ENCODE measurements around the gene CCDC88B.

DNA sequence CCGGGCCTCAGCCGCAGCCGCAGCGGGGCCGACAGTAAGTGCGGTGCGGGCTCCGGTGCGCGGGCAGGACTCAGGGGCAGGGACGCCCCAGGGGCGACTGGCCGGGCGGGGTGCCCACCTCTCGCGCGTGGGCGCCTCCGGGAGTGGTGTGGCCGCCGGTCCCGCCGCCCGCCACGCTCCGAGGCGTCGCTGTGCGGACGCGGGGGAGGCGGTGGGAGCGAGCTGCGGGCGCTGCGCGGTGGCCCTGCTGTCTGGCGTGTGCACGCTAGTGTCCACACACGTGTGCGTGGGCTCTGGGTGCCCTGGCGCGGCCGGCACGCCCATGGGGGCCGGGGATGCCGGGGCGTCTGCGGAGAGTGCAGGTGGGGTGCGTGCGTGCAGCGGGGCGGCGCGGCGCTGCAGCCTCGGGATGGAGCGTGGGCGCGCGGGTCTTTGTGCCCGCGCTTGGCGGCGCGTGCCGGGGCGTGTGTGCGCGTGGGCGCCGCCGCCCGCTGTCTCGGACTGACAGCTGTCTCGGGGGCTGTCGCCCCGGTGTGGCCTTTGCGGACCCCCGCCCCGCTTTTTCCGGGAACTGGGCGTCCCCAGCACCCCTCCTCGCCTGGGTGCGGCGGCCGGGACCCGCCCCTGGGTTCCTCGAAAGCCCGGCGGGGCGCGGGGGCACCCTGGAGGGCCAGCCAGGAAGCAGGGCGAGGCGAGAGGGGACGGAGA lies 48.1 kb upstream of the CCDC88B start:
- TF ChIP-seq, protein P1, sequence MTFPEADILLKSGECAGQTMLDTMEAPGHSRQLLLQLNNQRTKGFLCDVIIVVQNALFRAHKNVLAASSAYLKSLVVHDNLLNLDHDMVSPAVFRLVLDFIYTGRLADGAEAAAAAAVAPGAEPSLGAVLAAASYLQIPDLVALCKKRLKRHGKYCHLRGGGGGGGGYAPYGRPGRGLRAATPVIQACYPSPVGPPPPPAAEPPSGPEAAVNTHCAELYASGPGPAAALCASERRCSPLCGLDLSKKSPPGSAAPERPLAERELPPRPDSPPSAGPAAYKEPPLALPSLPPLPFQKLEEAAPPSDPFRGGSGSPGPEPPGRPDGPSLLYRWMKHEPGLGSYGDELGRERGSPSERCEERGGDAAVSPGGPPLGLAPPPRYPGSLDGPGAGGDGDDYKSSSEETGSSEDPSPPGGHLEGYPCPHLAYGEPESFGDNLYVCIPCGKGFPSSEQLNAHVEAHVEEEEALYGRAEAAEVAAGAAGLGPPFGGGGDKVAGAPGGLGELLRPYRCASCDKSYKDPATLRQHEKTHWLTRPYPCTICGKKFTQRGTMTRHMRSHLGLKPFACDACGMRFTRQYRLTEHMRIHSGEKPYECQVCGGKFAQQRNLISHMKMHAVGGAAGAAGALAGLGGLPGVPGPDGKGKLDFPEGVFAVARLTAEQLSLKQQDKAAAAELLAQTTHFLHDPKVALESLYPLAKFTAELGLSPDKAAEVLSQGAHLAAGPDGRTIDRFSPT (tag by site-specific recombination; IDR thresholded peaks at IDR 0.05): no peak
- TF ChIP-seq, protein P2, sequence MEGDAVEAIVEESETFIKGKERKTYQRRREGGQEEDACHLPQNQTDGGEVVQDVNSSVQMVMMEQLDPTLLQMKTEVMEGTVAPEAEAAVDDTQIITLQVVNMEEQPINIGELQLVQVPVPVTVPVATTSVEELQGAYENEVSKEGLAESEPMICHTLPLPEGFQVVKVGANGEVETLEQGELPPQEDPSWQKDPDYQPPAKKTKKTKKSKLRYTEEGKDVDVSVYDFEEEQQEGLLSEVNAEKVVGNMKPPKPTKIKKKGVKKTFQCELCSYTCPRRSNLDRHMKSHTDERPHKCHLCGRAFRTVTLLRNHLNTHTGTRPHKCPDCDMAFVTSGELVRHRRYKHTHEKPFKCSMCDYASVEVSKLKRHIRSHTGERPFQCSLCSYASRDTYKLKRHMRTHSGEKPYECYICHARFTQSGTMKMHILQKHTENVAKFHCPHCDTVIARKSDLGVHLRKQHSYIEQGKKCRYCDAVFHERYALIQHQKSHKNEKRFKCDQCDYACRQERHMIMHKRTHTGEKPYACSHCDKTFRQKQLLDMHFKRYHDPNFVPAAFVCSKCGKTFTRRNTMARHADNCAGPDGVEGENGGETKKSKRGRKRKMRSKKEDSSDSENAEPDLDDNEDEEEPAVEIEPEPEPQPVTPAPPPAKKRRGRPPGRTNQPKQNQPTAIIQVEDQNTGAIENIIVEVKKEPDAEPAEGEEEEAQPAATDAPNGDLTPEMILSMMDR (tag by site-specific recombination; IDR thresholded peaks at IDR 0.05): no peak
- TF ChIP-seq YY1 (tag by site-specific recombination; IDR thresholded peaks at IDR 0.05) (no peak), ZNF501 (tag by site-specific recombination; IDR thresholded peaks at IDR 0.05) (no peak), ZNF792 (tag by site-specific recombination; IDR thresholded peaks at IDR 0.05) (no peak), MYNN (tag by site-specific recombination; IDR thresholded peaks at IDR 0.05; ENCODE audit: borderline replicate concordance) (no peak), TCF7L2 (IDR thresholded peaks at IDR 0.05; ENCODE audit: borderline replicate concordance, low read depth, low read length) (no peak), ZNF785 (tag by site-specific recombination; IDR thresholded peaks at IDR 0.05) (no peak), ZNF24 (tag by site-specific recombination; IDR thresholded peaks at IDR 0.05) (no peak)
- TF ChIP-seq, protein P3, sequence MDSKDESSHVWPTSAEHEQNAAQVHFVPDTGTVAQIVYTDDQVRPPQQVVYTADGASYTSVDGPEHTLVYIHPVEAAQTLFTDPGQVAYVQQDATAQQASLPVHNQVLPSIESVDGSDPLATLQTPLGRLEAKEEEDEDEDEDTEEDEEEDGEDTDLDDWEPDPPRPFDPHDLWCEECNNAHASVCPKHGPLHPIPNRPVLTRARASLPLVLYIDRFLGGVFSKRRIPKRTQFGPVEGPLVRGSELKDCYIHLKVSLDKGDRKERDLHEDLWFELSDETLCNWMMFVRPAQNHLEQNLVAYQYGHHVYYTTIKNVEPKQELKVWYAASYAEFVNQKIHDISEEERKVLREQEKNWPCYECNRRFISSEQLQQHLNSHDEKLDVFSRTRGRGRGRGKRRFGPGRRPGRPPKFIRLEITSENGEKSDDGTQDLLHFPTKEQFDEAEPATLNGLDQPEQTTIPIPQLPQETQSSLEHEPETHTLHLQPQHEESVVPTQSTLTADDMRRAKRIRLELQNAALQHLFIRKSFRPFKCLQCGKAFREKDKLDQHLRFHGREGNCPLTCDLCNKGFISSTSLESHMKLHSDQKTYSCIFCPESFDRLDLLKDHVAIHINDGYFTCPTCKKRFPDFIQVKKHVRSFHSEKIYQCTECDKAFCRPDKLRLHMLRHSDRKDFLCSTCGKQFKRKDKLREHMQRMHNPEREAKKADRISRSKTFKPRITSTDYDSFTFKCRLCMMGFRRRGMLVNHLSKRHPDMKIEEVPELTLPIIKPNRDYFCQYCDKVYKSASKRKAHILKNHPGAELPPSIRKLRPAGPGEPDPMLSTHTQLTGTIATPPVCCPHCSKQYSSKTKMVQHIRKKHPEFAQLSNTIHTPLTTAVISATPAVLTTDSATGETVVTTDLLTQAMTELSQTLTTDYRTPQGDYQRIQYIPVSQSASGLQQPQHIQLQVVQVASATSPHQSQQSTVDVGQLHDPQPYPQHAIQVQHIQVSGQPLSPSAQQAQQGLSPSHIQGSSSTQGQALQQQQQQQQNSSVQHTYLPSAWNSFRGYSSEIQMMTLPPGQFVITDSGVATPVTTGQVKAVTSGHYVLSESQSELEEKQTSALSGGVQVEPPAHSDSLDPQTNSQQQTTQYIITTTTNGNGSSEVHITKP (tag by site-specific recombination; IDR thresholded peaks at IDR 0.05): no peak
- TF ChIP-seq, protein P4, sequence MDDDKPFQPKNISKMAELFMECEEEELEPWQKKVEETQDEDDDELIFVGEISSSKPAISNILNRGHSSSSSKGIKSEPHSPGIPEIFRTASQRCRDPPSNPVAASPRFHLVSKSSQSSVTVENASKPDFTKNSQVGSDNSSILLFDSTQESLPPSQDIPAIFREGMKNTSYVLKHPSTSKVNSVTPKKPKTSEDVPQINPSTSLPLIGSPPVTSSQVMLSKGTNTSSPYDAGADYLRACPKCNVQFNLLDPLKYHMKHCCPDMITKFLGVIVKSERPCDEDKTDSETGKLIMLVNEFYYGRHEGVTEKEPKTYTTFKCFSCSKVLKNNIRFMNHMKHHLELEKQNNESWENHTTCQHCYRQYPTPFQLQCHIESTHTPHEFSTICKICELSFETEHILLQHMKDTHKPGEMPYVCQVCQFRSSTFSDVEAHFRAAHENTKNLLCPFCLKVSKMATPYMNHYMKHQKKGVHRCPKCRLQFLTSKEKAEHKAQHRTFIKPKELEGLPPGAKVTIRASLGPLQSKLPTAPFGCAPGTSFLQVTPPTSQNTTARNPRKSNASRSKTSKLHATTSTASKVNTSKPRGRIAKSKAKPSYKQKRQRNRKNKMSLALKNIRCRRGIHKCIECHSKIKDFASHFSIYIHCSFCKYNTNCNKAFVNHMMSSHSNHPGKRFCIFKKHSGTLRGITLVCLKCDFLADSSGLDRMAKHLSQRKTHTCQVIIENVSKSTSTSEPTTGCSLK (tag by site-specific recombination; IDR thresholded peaks at IDR 0.05): no peak
